PC-3 (cell line): ENCODE results near the gene RNASEL. TPM values are rescaled to one million over a fixed set of nuclear protein-coding genes. Genes with fewer than 3 reads are reported as not detected.

ENCODE experiments used
- ATAC-seq: fragments of 200-7000 bp; cut with Tn5 transposase; 2 replicates; pipeline ENCODE4 v1.9.1; 2020; ENCODE audit warnings: mild to moderate bottlenecking, moderate library complexity
- BruUV-seq: library from RNA; stranded (reverse); fragments of 400-500 nt; replicated peaks from 2 replicates; lab custom pipeline; 2021; lab: Mats Ljungman, UMichigan
- CTCF ChIA-PET: fragments of 300-600 bp; sonication (Branson Sonifier 250); formaldehyde crosslinking; loops from one replicate; lab custom pipeline; 2022; ENCODE audit warnings: antibody characterized with exemption; lab: Charles Lee
- POLR2A ChIA-PET: fragments of 300-600 bp; sonication (Branson Sonifier 250); formaldehyde crosslinking; loops from one replicate; lab custom pipeline; 2022; ENCODE audit warnings: antibody characterized with exemption; ENCODE audit not compliant: unreplicated experiment; lab: Charles Lee
- DNase-seq: peaks from one replicate; pipeline ENCODE4 v3.0.0-alpha.2; 2015
- H2AFZ ChIP-seq: fragments of 300-600 bp; sonication (generic); 2 replicates; pipeline ENCODE4 v1.6.0; 2016; ENCODE audit warnings: antibody characterized with exemption, low read length
- H3F3A ChIP-seq: fragments of 300-600 bp; sonication (generic); one replicate; pipeline ENCODE4 v1.6.0; 2017; ENCODE audit warnings: antibody characterized with exemption, low read length, control low read depth, mild to moderate bottlenecking; ENCODE audit not compliant: unreplicated experiment
- H3K27ac ChIP-seq: fragments of 300-600 bp; sonication (generic); 2 replicates; pipeline ENCODE4 v1.5.1; 2016; ENCODE audit warnings: mild to moderate bottlenecking, low read length
- H3K27me3 ChIP-seq: fragments of 300-600 bp; sonication (generic); 2 replicates; pipeline ENCODE4 v1.6.1; 2016; ENCODE audit warnings: low read length, mixed read lengths
- H3K36me3 ChIP-seq: fragments of 300-600 bp; sonication (generic); 2 replicates; pipeline ENCODE4 v1.6.1; 2016; ENCODE audit warnings: low read depth, mixed run types, low read length, mixed read lengths
- H3K4me1 ChIP-seq: fragments of 300-600 bp; sonication (generic); 2 replicates; pipeline ENCODE4 v1.5.1; 2016; ENCODE audit warnings: low read length; ENCODE audit not compliant: insufficient read depth
- H3K4me2 ChIP-seq: fragments of 300-600 bp; sonication (generic); 2 replicates; pipeline ENCODE4 v1.6.0; 2016; ENCODE audit warnings: low read length
- H3K4me3 ChIP-seq: fragments of 300-600 bp; sonication (generic); 2 replicates; pipeline ENCODE4 v1.5.1; 2016; ENCODE audit warnings: mild to moderate bottlenecking, low read length, mixed read lengths
- H3K79me2 ChIP-seq: fragments of 300-600 bp; sonication (generic); 2 replicates; pipeline ENCODE4 v1.6.1; 2017; ENCODE audit warnings: low read length, mixed read lengths
- H3K9ac ChIP-seq: fragments of 300-600 bp; sonication (generic); 2 replicates; pipeline ENCODE4 v1.6.0; 2016; ENCODE audit warnings: mild to moderate bottlenecking, low read length
- H3K9me2 ChIP-seq: fragments of 300-600 bp; sonication (generic); replicated peaks from 2 replicates; pipeline ENCODE4 v1.6.1; 2016; ENCODE audit warnings: mixed run types, low read length, mixed read lengths
- H3K9me3 ChIP-seq: fragments of 300-600 bp; sonication (generic); 2 replicates; pipeline ENCODE4 v1.6.1; 2016; ENCODE audit warnings: low read length, mixed read lengths
- H4K20me1 ChIP-seq: fragments of 300-600 bp; sonication (generic); 2 replicates; pipeline ENCODE4 v1.6.1; 2016; ENCODE audit warnings: low read length, mixed read lengths
- CTCF ChIP-seq: fragments of 300-600 bp; sonication (generic); conservative IDR thresholded peaks from 2 replicates; pipeline ENCODE4 v1.5.1; 2017; ENCODE audit warnings: antibody characterized with exemption, low read depth, mild to moderate bottlenecking, low read length
- EZH2 ChIP-seq: fragments of 300-600 bp; sonication (generic); IDR thresholded peaks from one replicate; pipeline ENCODE4 v1.6.1; 2017; ENCODE audit warnings: antibody characterized with exemption, mild to moderate bottlenecking, low read length; ENCODE audit not compliant: unreplicated experiment
- EZH2phosphoT487 ChIP-seq: fragments of 300-600 bp; sonication (generic); IDR thresholded peaks from 2 replicates; pipeline ENCODE4 v1.6.1; 2018; ENCODE audit warnings: mild to moderate bottlenecking, antibody characterized with exemption, low read length, borderline replicate concordance
- intact Hi-C: fragments of 100-400 bp; cut with micrococcal nuclease; formaldehyde crosslinking; loops from 2 replicates; pipeline ENCODE4 v1.9.0; 2023
- total RNA-seq: library from RNA; depleted of rRNA; stranded (reverse); fragments of >200 nt; gene quantifications from 2 replicates; pipeline ENCODE4 v1.2.3, GENCODE V29; 2014

RNASEL gene
- total RNA-seq, 1 experiment from 2014 or later: 1.3 TPM

DNA sequence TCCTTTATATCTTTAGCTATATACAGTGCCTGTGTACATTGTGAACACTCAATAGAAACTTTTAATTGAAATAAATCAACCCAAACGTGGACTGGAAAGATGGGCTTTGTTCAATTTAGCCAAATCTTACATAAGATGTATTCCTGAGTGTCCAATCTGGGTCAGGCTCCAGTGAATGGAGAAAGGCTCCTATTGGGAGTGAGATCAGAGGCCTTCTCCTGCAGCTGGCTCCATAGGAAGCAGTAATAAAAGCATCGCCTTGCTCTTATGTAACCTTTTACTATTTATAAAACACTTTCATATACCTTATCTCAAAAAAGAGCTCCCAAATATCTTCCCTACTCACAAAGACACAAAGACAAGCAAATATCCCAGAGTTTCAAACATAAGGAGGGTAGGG lies 40.0 kb upstream of the RNASEL start:
- Histone ChIP-seq H3K4me3 (no peak overlapping the region), H3K9me3 (no peaks in the 10 kb centered on the region), H2AFZ (no peak overlapping the region), H3F3A (no peaks in the 10 kb centered on the region), H3K27ac (no peak overlapping the region), H3K9ac (no peak overlapping the region), H3K4me2 (no peak overlapping the region), H3K27me3 (no peaks in the 10 kb centered on the region), H3K4me1 (peaks cover 3% of the 10 kb centered on the region; the same call in 1 of the 2 replicates), H3K36me3 (no peaks in the 10 kb centered on the region), H3K9me2 (no peaks in the 10 kb centered on the region), H3K79me2 (no peaks in the 10 kb centered on the region), H4K20me1 (no peaks in the 10 kb centered on the region)
- ATAC-seq (no peak), DNase-seq (no peak)
- ChIA-PET CTCF (no interaction called here), POLR2A (no interaction called here)
- BruUV-seq: no TSS peak
- TF ChIP-seq CTCF: no peak
- no peak for TF ChIP-seq EZH2
- no peak for TF ChIP-seq EZH2phosphoT487
- intact Hi-C loops: no loop called here

DNA sequence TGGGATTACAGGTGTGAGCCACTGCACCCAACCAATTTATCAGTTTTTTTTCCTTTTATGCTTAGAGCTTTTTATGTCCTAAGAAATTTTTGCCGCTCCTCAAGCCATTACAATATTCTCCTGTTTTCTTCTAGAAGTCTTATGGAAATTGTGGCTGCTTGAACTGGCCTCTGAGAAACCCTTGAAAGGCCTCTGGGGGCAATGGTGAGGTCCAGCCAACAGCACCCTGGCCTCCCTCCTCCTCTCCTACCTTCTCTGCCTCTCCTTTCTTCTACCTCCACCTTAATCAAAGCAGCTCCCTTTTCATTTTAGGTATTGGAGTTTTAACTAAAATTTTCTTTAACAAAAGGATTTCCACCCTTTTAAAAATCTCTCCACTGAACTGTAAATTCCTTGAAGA lies 39.6 kb upstream of the RNASEL start:
- Histone ChIP-seq H3F3A (no peaks in the 10 kb centered on the region), H3K79me2 (no peaks in the 10 kb centered on the region), H3K4me1 (peaks cover 3% of the 10 kb centered on the region; the same call in 1 of the 2 replicates), H3K27ac (no peak overlapping the region), H4K20me1 (no peaks in the 10 kb centered on the region), H3K27me3 (no peaks in the 10 kb centered on the region), H3K4me2 (no peak overlapping the region), H3K9me2 (no peaks in the 10 kb centered on the region), H3K9ac (no peak overlapping the region), H3K36me3 (no peaks in the 10 kb centered on the region), H3K9me3 (no peaks in the 10 kb centered on the region), H3K4me3 (no peak overlapping the region), H2AFZ (no peak overlapping the region)
- no peak for TF ChIP-seq EZH2
- no peak for TF ChIP-seq EZH2phosphoT487
- no peak for TF ChIP-seq CTCF
- CTCF ChIA-PET: no interaction called here
- no TSS peak for BruUV-seq
- intact Hi-C loops: no loop called here
- no peak for DNase-seq
- POLR2A ChIA-PET: no interaction called here
- ATAC-seq: no peak

GRCh38 chr1:182627622-182628021 lies 38.6 kb upstream of the RNASEL start:
- ChIA-PET CTCF (no interaction called here), POLR2A (no interaction called here)
- Histone ChIP-seq H3K4me1 (peaks cover 3% of the 10 kb centered on the region; the same call in 1 of the 2 replicates), H2AFZ (no peak overlapping the region), H3K9me3 (no peaks in the 10 kb centered on the region), H3F3A (no peaks in the 10 kb centered on the region), H3K9ac (no peak overlapping the region), H3K79me2 (no peaks in the 10 kb centered on the region), H3K9me2 (no peaks in the 10 kb centered on the region), H3K4me3 (no peak overlapping the region), H3K4me2 (no peak overlapping the region), H3K36me3 (no peaks in the 10 kb centered on the region), H4K20me1 (no peaks in the 10 kb centered on the region), H3K27me3 (no peaks in the 10 kb centered on the region), H3K27ac (no peak overlapping the region)
- intact Hi-C loops: no loop called here
- DNase-seq: no peak
- no peak for TF ChIP-seq CTCF
- TF ChIP-seq EZH2phosphoT487: no peak
- no peak for TF ChIP-seq EZH2
- no TSS peak for BruUV-seq
- ATAC-seq: no peak
